Muscle layer of duodenum (tissue), 2 donors: Measurements from ENCODE around the gene LRP10.
A peak's percentile ranks its signal among the peaks of the same experiment; 100 is the strongest.
"Not testable (repeated sequence)": the region's sequence is repeated elsewhere in the genome, so short reads cannot be mapped to it uniquely, and the experiment has no call there.

Source experiments
- H3K27ac ChIP-seq: one replicate; pipeline ENCODE4 v1.7.0; 2013; ENCODE audit warnings: mild to moderate bottlenecking, low read length
- H3K27me3 ChIP-seq: one replicate; pipeline ENCODE4 v1.7.0; 2013; ENCODE audit warnings: low read depth, mild to moderate bottlenecking, control low read depth, low read length
- H3K36me3 ChIP-seq, 2 donors: one replicate each; pipeline ENCODE4 v1.7.0; 2013; ENCODE audit warnings: low read length in 2 of 2, control low read depth in 1 of 2, mild to moderate bottlenecking in 1 of 2; ENCODE audit not compliant: insufficient read depth in 2 of 2, control insufficient read depth in 1 of 2
- H3K4me1 ChIP-seq, 2 donors: one replicate each; pipeline ENCODE4 v1.7.0; 2013; ENCODE audit warnings: low read length in 2 of 2, mild to moderate bottlenecking in 2 of 2, control low read depth in 1 of 2, moderate library complexity in 1 of 2; ENCODE audit not compliant: insufficient read depth in 2 of 2, control insufficient read depth in 1 of 2
- H3K4me3 ChIP-seq, 2 donors: one replicate each; pipeline ENCODE4 v1.7.0; 2013; ENCODE audit warnings: low read length in 2 of 2, low read depth in 1 of 2, mild to moderate bottlenecking in 1 of 2
- H3K9me3 ChIP-seq, 2 donors: one replicate each; pipeline ENCODE4 v1.7.0; 2013; ENCODE audit warnings: low read length in 2 of 2, control low read depth in 1 of 2, mild to moderate bottlenecking in 1 of 2; ENCODE audit not compliant: control insufficient read depth in 1 of 2
- donor health status: healthy.

LRP10 gene, protein sequence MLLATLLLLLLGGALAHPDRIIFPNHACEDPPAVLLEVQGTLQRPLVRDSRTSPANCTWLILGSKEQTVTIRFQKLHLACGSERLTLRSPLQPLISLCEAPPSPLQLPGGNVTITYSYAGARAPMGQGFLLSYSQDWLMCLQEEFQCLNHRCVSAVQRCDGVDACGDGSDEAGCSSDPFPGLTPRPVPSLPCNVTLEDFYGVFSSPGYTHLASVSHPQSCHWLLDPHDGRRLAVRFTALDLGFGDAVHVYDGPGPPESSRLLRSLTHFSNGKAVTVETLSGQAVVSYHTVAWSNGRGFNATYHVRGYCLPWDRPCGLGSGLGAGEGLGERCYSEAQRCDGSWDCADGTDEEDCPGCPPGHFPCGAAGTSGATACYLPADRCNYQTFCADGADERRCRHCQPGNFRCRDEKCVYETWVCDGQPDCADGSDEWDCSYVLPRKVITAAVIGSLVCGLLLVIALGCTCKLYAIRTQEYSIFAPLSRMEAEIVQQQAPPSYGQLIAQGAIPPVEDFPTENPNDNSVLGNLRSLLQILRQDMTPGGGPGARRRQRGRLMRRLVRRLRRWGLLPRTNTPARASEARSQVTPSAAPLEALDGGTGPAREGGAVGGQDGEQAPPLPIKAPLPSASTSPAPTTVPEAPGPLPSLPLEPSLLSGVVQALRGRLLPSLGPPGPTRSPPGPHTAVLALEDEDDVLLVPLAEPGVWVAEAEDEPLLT

DNA sequence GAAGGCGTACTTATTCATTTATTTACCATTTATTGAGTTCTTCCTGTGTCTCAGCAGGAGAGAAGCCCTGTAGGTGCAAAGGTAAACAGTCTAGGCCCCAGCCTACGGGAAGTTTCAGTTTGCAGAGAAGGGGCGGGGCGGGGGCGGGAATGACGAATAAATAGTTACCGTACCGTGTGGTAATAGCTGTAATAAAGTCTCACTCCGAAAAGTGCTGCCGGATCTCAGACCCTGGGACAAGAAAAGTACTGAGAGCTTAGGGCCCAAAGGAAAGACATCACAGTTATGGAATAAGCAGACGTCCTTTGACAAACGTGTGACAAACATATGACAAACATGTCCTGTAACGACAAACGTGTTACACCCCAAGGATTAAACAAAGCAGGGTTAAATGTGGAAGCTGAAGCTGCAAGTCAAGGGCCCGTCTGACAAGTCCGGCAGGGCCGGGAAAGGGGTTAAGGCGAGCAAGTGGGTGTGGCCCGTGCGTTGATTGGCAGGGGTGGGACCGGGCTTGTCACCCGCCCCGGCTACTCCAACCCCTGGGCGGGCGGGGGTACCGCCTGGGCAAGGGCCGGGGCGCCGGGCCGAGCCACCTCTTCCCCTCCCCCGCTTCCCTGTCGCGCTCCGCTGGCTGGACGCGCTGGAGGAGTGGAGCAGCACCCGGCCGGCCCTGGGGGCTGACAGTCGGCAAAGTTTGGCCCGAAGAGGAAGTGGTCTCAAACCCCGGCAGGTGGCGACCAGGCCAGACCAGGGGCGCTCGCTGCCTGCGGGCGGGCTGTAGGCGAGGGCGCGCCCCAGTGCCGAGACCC lies at the start of gene LRP10:
LRP10 (plus strand) TSS at position 517 of the 809 bp plus-strand sequence. CDS start 564 bp downstream, outside the sequence.
- peaks cover 14 to 38% of the 10 kb centered on the region in 2 donors for H3K4me1 ChIP-seq
- H3K36me3 ChIP-seq = peaks cover 26 to 37% of the 10 kb centered on the region in 2 donors
- no peaks in the 10 kb centered on the region for H3K9me3 ChIP-seq
- H3K4me3 ChIP-seq = peak within 1 kb of the TSS; percentile 83 to 87
- H3K27me3 ChIP-seq = no peaks in the 10 kb centered on the region
- peak within 1 kb of the TSS; percentile 99 for H3K27ac ChIP-seq

DNA sequence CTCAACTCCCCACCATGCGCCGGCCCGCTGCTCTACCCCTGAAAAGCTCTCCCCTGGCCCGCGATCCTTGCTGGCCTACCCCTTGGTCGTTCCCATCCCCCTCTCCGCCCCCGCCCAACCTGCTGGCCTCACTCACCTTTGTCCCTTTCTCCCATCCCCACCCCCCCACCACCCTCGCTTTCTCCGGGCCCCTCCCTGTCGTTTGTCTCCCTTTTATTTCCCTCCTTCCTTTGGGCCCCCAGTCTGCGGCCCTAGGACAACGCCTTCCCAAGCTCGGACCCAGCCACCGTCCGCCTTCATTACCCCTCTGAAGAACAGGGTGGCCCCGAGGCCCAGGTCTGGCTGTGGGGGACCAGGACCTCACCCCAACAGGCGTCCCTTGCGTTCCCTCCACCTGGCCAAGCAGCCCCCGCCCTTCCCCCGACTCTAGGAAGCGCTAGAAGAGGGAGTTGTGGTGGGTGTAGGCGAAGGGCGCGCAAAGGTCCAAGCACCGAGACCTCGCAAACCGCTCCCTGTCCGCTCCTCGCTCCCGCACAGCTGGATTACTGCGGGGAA lies 49.4 kb upstream of the LRP10 start:
- peak overlapping the region; percentile 51 for H3K27ac ChIP-seq
- H3K27me3 ChIP-seq = no peaks in the 10 kb centered on the region
- H3K36me3 ChIP-seq = peaks cover 0 to 3% of the 10 kb centered on the region in 2 donors
- no peaks in the 10 kb centered on the region for H3K9me3 ChIP-seq
- H3K4me3 ChIP-seq = peak overlapping the region; percentile 54 to 62
- H3K4me1 ChIP-seq = peaks cover 15 to 25% of the 10 kb centered on the region in 2 donors

DNA sequence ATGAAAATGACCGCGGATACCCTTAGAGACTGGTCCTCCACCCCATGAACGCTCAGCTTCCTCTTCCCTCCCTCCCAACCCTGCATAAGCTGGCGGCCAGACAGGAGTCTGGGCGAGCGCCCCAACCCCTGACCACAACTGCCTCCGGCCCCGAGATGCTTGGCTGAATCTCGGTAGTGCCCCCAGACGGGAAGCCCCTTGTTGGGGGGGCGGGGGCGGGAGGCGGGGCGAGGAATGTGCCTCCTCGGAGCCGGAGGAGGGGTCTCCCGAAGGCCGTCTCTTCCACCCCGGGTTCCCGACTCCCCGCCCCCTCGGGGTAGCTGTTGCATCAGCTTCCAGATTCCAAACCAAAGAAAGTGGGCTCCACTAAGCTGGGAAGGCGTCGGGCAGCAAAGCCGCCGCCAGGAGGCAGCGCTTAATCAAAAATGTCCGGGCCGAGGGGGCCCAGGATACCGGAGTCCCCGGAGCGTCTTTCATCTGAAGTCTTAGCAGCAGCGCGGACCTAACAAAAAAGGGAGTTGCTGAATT lies 48.9 kb upstream of the LRP10 start:
- Histone ChIP-seq H3K27ac (peak overlapping the region; percentile 69), H3K27me3 (no peaks in the 10 kb centered on the region), H3K9me3 (no peaks in the 10 kb centered on the region), H3K4me3 (peak overlapping the region; percentile 54 to 62), H3K36me3 (peaks cover 0 to 3% of the 10 kb centered on the region in 2 donors), H3K4me1 (peaks cover 15 to 25% of the 10 kb centered on the region in 2 donors)

DNA sequence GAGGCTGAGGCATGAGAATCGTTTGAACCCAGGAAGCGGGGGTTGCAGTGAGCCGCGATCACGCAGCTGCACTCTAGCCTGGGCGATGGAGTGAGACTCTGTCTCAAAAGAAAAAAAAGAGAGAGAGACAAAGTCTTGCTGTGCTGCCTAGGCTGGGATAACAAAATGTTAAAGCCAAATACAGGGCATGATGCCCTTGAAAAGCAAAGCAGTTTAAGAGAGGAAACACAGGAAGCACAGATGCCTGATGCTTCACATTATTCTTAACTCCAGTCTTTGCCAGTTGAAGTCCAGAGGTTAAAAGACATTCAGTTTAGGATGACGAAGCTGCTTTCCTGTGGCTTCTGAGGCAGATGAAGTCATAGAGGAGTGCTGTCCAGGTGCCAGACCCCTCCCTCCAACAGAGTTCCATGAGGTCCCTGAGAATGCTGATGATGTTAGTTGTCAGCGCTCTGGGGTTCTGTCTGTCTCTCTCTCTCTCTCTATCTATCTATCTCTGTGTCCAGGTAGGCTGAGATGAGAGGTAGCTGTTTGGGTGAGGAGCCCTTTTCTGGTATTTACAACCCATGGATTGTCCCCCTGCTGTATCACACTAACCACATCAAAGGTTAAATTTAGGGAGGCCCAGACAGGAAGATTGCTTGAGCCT lies 46.7 kb upstream of the LRP10 start:
- Histone ChIP-seq H3K9me3 (no peaks in the 10 kb centered on the region), H3K27ac (no peak overlapping the region), H3K4me3 (no peak overlapping the region), H3K27me3 (no peaks in the 10 kb centered on the region), H3K36me3 (no peaks in the 10 kb centered on the region), H3K4me1 (peaks cover 11 to 14% of the 10 kb centered on the region in 2 donors)

DNA sequence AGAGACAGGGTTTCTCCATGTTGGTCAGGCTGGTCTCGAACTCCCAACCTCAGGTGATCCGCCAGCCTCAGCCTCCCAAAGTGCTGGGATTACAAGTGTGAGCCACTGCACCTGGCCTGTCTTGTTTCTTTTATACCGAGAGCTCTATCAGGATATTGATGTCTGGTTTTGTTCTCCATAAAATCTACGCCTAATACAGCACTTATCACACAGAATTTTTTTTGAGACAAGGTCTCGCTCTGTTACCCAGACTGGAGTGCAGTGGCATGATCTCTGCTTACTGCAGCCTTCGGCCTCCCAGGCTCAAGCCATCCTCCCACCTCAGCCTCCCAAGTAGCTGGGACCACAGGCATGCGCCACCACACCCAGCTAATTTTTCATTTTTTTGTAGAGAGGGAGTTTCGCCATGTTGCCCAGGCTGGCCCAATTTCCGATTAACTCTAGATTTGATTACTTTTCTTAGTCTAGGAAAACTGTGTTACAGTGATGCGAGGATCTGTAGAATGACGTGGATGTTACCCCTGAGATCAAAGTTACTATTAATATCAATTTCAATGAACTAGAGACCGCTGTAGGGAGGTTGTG lies 42.4 kb upstream of the LRP10 start:
- peaks cover 5 to 10% of the 10 kb centered on the region in 2 donors for H3K4me1 ChIP-seq
- peak overlapping the region; percentile 87 for H3K27ac ChIP-seq
- H3K27me3 ChIP-seq, H3K9me3 ChIP-seq: not testable (repeated sequence)
- H3K36me3 ChIP-seq = peaks cover 3 to 16% of the 10 kb centered on the region in 2 donors
- peak overlapping the region; percentile 91 to 97 for H3K4me3 ChIP-seq

DNA sequence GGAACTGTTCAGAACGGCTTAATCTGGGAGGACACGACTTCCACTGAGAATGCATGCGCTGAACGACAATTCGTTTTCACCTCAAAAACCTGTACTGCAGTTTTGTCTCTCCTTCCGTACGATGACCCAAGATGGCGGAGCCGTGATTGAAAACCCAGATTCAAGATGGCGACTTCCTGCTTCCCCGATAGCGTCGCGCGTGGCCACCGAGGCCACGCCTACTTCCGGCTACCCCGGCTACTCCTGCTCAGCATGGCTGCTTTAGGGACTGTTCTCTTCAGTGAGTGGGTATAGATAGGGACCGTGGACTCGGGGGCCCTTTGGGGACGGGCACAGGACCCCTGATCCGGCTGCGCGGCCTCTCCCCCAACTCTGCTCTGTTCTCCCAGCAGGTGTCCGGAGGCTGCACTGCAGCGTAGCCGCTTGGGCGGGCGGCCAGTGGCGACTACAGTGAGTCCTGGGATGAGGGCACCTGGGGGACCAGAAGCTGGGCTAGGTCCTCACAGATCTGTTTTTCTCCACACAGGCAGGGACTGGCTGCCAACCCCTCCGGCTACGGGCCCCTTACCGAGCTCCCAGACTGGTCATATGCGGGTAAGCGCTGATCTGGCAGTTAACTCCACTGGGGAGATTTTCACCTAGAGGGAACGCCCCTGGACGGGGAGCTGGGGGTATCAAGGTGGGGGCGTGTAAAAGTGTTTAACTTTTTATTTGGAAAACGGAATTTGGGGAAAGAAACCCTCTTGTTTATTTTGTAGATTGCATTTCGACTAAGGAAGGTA lies 41.7 kb upstream of the LRP10 start, which contains the start of gene MRPL52:
MRPL52 (plus strand) TSS at position 227 of the 782 bp plus-strand sequence; CDS start at position 253, 26 bp downstream.
- H3K27me3 ChIP-seq = no peaks in the 10 kb centered on the region
- H3K36me3 ChIP-seq = peaks cover 5 to 18% of the 10 kb centered on the region in 2 donors
- peak within 1 kb of the TSS; percentile 87 for H3K27ac ChIP-seq
- peak within 1 kb of the TSS; percentile 91 to 97 for H3K4me3 ChIP-seq
- peaks cover 5 to 10% of the 10 kb centered on the region in 2 donors for H3K4me1 ChIP-seq
- H3K9me3 ChIP-seq = no peaks in the 10 kb centered on the region

DNA sequence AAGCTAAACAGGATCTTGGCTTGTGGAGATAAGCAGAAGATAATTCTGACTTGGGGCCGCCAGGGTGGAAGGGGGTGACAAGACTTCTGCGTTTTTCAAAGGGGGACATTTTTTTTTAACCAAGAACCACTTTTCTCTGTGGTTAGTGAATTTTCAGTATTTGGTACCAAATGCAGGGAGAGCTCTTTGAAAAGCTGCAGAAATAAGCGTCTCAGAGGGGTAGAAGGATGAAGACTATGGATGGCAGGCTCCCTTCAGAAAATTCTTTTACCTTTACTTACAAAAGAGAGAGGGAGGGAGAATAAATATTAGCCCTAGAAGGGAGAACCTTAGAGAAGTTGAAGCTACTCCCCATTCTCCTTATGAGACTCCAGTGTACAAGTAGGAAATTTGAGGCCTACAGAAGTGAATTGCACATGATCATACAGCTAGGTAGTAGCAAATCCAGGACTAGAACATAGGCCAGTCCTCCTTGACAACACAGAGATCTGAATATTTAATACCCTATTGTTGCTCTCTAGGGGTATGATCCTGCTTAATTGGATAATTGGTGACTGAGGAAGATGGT lies 41.0 kb upstream of the LRP10 start:
- Histone ChIP-seq H3K27ac (peak overlapping the region; percentile 87), H3K27me3 (no peaks in the 10 kb centered on the region), H3K4me1 (peaks cover 5 to 10% of the 10 kb centered on the region in 2 donors), H3K4me3 (peak overlapping the region; percentile 91 to 97), H3K36me3 (peaks cover 5 to 18% of the 10 kb centered on the region in 2 donors), H3K9me3 (no peaks in the 10 kb centered on the region)

DNA sequence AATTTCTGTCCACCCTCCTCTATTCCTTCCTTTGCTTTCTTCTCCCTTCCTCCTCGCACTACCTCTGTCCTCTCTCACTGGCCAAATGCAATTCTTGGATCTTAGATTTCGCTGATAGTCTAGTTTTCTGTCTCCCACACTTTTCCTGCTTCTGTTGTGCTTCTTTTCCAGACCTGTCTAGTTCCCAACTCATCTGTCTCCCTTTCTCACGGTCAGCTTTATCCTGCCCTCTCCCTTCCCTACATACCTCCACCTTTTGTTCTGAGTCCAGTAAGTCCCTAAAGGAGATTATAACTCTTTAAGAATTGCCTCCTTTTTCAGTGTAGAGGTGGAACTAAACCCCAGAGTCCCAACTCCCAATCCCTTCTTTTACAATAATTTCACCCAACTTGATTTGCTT lies 36.0 kb upstream of the LRP10 start:
- Histone ChIP-seq H3K9me3 (no peaks in the 10 kb centered on the region), H3K4me3 (no peak overlapping the region), H3K27me3 (no peaks in the 10 kb centered on the region), H3K27ac (peak overlapping the region; percentile 96), H3K4me1 (peaks cover 19 to 38% of the 10 kb centered on the region in 2 donors), H3K36me3 (peaks cover 5 to 39% of the 10 kb centered on the region in 2 donors)

DNA sequence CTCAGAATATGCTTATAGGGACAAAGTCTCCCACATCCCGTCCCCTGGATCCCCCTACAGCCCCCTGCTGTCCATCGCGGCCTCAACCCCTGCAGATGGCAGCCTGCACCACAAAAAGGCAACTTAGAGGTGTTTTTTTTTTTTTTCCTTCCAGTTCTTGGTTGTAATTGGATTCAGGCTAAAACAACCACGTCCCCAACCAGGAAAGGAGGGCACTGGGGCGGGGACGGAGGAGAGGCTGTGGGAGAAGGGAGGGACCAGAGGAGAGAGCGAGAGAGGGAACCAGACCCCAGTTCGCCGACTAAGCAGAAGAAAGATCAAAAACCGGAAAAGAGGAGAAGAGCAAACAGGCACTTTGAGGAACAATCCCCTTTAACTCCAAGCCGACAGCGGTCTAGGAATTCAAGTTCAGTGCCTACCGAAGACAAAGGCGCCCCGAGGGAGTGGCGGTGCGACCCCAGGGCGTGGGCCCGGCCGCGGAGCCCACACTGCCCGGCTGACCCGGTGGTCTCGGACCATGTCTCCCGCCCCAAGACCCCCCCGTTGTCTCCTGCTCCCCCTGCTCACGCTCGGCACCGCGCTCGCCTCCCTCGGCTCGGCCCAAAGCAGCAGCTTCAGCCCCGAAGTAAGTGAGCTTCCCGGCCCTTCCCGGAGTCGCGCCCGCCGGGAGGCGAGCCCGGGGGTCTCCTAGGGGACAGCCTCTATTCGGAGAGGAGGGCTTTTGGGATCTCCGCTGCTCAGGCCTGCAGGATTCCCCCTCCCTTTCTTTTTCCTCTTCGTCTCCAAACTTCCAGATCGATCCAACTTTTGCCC lies 35.0 kb upstream of the LRP10 start, which contains the start of gene MMP14:
MMP14 (plus strand) TSS at position 285 of the 813 bp plus-strand sequence; CDS start at position 518, 233 bp downstream.
- Histone ChIP-seq H3K4me3 (peak within 1 kb of the TSS; percentile 90 to 92), H3K4me1 (peaks cover 15 to 31% of the 10 kb centered on the region in 2 donors), H3K9me3 (no peaks in the 10 kb centered on the region), H3K36me3 (peaks cover 12 to 37% of the 10 kb centered on the region in 2 donors), H3K27ac (peak within 1 kb of the TSS; percentile 96), H3K27me3 (no peaks in the 10 kb centered on the region)
